Coronary artery (tissue), 2 donors: ENCODE data around the gene PIK3C2G.

Experiments
- DNase-seq: peaks from one replicate; pipeline ENCODE4 v3.0.0-alpha.2; 2017; ENCODE audit warnings: low spot score
- H3K27ac ChIP-seq, 2 donors: fragments of 200-600 bp; sonication (generic); one replicate each; pipeline ENCODE4 v1.5.1; 2016 to 2019
- H3K4me3 ChIP-seq: fragments of 200-600 bp; sonication (generic); 2 replicates; pipeline ENCODE4 v1.5.1; 2016; ENCODE audit warnings: mild to moderate bottlenecking, moderate library complexity
- TF ChIP-seq, protein P1 (sequence below): fragments of 200-600 bp; sonication (generic); IDR thresholded peaks from one replicate; pipeline ENCODE4 v1.5.1; 2019; ENCODE audit warnings: antibody characterized with exemption

Gene PIK3C2G

DNA sequence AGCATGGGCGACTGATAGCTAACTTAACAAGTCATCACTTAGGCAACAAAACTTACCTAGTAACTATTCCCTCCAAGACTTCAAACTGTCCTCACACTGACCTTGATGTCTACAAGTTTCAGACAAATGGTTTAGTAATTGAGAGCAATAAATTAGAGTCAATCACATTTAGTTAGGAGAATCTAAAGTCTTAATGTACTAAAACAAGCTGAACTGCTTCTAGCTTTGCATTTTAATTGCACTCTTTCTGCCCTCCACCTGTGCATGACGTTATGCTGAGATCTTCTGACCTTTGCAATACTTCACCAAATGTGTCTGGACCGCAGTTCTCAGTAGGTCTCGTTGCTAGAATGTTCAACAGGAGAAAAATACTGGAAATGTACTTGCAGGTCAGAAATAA, 158.0 kb downstream of the PIK3C2G start:
- H3K27ac ChIP-seq, result no peak overlapping the region
- no peak overlapping the region for H3K4me3 ChIP-seq
- no peak for DNase-seq
- TF ChIP-seq, protein P1, sequence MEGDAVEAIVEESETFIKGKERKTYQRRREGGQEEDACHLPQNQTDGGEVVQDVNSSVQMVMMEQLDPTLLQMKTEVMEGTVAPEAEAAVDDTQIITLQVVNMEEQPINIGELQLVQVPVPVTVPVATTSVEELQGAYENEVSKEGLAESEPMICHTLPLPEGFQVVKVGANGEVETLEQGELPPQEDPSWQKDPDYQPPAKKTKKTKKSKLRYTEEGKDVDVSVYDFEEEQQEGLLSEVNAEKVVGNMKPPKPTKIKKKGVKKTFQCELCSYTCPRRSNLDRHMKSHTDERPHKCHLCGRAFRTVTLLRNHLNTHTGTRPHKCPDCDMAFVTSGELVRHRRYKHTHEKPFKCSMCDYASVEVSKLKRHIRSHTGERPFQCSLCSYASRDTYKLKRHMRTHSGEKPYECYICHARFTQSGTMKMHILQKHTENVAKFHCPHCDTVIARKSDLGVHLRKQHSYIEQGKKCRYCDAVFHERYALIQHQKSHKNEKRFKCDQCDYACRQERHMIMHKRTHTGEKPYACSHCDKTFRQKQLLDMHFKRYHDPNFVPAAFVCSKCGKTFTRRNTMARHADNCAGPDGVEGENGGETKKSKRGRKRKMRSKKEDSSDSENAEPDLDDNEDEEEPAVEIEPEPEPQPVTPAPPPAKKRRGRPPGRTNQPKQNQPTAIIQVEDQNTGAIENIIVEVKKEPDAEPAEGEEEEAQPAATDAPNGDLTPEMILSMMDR, result no peak

DNA sequence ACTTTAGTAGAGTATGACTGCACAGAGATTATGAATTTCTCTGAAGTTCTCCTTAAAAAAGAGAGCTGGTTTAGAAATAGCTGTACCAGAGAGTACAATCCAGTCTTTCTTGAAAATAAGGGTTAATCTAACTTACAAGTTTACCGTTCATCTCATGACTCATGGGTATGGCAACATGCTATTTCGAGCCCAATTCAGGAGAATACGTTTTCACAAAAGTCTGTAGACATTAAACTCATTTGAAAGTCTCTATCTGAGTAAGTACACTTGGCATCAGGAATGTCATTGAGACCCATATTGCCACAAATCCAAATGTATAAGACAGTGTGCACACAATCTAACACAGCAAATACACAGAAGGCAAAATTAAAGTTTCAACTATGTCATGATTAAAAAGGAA, 160.5 kb downstream of the PIK3C2G start:
- TF ChIP-seq, protein P1, result no peak
- no peak overlapping the region for H3K27ac ChIP-seq
- H3K4me3 ChIP-seq, result no peak overlapping the region
- no peak for DNase-seq

DNA sequence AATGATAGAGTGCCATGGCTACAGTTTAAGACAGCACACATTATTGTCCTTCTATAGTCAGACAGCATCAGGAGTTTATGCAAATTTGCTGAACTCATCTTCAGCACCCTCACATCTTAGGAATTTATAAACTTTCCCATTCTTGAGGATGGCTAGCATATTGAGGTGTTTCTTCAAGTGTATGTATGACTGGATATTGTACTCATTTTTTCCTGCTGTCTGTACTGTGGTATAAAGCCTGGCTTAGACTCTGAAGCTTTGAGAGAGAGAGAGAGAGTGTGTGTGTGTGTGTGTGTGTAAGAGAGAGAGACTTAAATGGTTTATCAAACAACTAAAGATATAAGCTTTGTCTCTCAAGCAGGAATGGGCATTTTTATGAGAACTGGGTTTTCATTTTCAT, 161.6 kb downstream of the PIK3C2G start:
- TF ChIP-seq, protein P1, result no peak
- no peak for DNase-seq
- no peak overlapping the region for H3K27ac ChIP-seq
- H3K4me3 ChIP-seq, result no peak overlapping the region

DNA sequence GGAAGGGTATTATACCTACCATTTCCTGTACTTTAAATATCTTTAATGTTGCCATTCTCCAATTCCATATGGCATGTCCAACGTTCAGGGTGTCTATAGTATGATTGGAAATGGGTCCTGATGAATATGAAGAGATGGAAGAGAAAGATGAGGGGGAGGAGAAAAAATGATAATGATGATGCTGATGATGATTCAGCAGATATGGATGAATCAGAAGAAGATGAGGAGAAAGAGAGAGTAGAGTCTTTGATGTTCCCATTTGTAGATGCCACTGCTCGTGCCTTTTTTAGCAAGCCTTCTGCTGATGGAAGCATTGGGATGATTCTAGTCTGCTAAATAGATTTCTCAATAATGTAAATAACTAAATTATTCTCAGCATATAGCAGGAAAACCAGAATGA, 163.5 kb downstream of the PIK3C2G start:
- TF ChIP-seq, protein P1, result no peak
- Histone ChIP-seq H3K27ac (no peak overlapping the region), H3K4me3 (no peak overlapping the region)
- DNase-seq, result no peak

DNA sequence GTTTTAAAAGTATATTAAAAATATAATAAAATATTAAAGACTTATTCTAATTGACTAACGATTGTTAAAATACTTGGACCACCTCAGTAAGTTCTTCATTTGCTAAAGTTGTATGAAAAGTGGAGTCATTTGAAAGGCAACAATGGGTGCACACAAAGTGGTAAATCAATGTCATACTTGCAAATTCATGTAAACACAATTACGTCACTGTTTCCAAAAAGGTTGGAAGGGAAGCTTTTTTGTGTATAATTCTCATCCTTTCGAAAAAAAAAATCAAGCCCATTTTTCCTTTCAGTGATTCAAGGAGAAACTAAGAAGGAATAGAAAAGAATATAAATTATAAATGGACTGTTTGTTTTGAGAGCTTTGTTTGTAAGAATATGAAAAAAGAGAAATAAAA, 166.2 kb downstream of the PIK3C2G start:
- DNase-seq, result no peak
- TF ChIP-seq, protein P1, result no peak
- H3K4me3 ChIP-seq, result no peak overlapping the region
- no peak overlapping the region for H3K27ac ChIP-seq

DNA sequence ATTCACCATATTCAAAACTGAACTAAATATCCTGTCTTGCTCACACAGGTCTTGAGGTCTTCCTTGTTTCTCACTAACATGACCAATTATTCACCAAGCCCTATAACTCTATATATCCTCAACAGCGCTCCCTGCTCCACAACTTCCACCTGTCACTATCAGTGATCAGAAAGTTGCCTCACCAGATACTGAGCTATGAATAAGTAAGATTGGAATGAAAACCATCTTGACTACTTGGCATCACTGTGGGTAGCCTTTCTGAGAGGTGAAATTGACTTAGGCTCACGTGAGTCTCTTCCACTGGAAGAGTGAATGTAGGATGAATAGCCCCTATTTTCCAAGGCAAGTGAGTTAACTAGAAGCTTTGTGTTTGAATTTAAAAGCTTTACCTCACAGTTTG, 167.1 kb downstream of the PIK3C2G start:
- no peak for DNase-seq
- H3K4me3 ChIP-seq, result no peak overlapping the region
- TF ChIP-seq, protein P1, result no peak
- H3K27ac ChIP-seq, result no peak overlapping the region

DNA sequence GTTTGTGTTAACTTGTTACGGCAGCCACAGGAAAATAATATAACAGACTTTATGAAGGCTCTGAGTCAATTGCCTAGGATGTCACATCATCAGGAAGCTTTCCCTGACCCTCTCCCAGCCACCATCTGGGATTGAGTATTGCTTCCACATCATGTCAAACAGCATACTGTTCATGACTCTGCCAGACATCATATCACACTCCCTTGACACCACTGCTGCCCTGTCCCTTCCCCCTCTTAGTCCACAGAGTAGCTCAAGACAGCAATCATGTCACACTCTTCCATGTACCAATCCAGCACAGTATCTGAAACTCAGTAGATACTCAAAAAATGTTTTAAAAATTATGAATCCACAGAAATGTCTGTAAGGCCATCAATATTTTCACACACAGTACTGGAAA, 168.0 kb downstream of the PIK3C2G start:
- no peak overlapping the region for H3K27ac ChIP-seq
- TF ChIP-seq, protein P1, result no peak
- no peak overlapping the region for H3K4me3 ChIP-seq
- no peak for DNase-seq
